Naive thymus-derived CD4-positive, alpha-beta T cell (primary cell): ENCODE data around the gene CNRIP1. TPM values are rescaled to one million over a fixed set of nuclear protein-coding genes. Genes with fewer than 3 reads are reported as not detected.
"Not testable (repeated sequence)": the region's sequence is repeated elsewhere in the genome, so short reads cannot be mapped to it uniquely, and the experiment has no call there.

Experiments used
- ATAC-seq: fragments of 150-1000 bp; cut with Tn5 transposase; 2 replicates; pipeline ENCODE4 v1.10.0; 2021; ENCODE audit warnings: mild to moderate bottlenecking, moderate library complexity
- CTCF ChIA-PET: fragments of 350-600 bp; sonication (Branson Sonifier 250); formaldehyde crosslinking; loops from one replicate; lab custom pipeline; 2021; ENCODE audit warnings: antibody characterized with exemption; lab: Charles Lee
- POLR2A ChIA-PET: fragments of 350-600 bp; sonication (Branson Sonifier 250); formaldehyde crosslinking; loops from one replicate; lab custom pipeline; 2021; ENCODE audit warnings: antibody characterized with exemption, inconsistent platforms; lab: Charles Lee
- DNase-seq, 9 donors: peaks; one replicate each; pipeline versions ENCODE4 v3.0.0 to v3.0.0-alpha.2; 2020 to 2022; ENCODE audit warnings: mixed read lengths in 1 of 9
- H3K27ac ChIP-seq: one replicate; pipeline ENCODE4 v1.7.0; 2013; ENCODE audit warnings: mild to moderate bottlenecking, low read depth, low read length, moderate library complexity
- H3K27me3 ChIP-seq, 2 donors: one replicate each; pipeline ENCODE4 v1.7.0; 2013; ENCODE audit warnings: low read length in 2 of 2, mild to moderate bottlenecking in 2 of 2, moderate library complexity in 2 of 2; ENCODE audit not compliant: control insufficient read depth in 2 of 2, insufficient read depth in 2 of 2
- H3K36me3 ChIP-seq, 3 experiments: 1 replicate in 2 of 3; 2 replicates in 1 of 3; pipeline ENCODE4 v1.7.0; 2013; ENCODE audit warnings: low read length in 3 of 3, mild to moderate bottlenecking in 3 of 3, moderate library complexity in 1 of 3; ENCODE audit not compliant: insufficient read depth in 3 of 3, control insufficient read depth in 2 of 3
- H3K4me1 ChIP-seq, 2 donors: one replicate each; pipeline ENCODE4 v1.7.0; 2013; ENCODE audit warnings: low read length in 2 of 2, mild to moderate bottlenecking in 2 of 2, moderate library complexity in 1 of 2; ENCODE audit not compliant: control insufficient read depth in 2 of 2, insufficient read depth in 2 of 2
- H3K4me3 ChIP-seq: 2 replicates; pipeline ENCODE4 v1.7.0; 2013; ENCODE audit warnings: mild to moderate bottlenecking, low read length
- H3K9me3 ChIP-seq, 3 experiments: 1 replicate in 2 of 3; 2 replicates in 1 of 3; pipeline ENCODE4 v1.7.0; 2013; ENCODE audit warnings: low read length in 3 of 3; ENCODE audit not compliant: control insufficient read depth in 2 of 3
- H3K27ac Mint-ChIP-seq, 9 donors: one replicate each; pipeline ENCODE4 v1.8.0; 2020 to 2022; ENCODE audit warnings: mixed read lengths in 9 of 9, mild to moderate bottlenecking in 8 of 9, moderate library complexity in 5 of 9, inconsistent platforms in 2 of 9
- H3K27me3 Mint-ChIP-seq, 5 donors: one replicate each; pipeline ENCODE4 v1.8.0; 2021 to 2022; ENCODE audit warnings: mixed read lengths in 5 of 5, mild to moderate bottlenecking in 1 of 5
- H3K36me3 Mint-ChIP-seq, 5 donors: one replicate each; pipeline ENCODE4 v1.8.0; 2020 to 2022; ENCODE audit warnings: mixed read lengths in 5 of 5, mild to moderate bottlenecking in 3 of 5, inconsistent platforms in 1 of 5
- H3K4me1 Mint-ChIP-seq, 7 donors: one replicate each; pipeline ENCODE4 v1.8.0; 2020 to 2022; ENCODE audit warnings: mixed read lengths in 7 of 7, mild to moderate bottlenecking in 3 of 7, inconsistent platforms in 1 of 7
- H3K4me3 Mint-ChIP-seq, 10 donors: one replicate each; pipeline ENCODE4 v1.8.0; 2020 to 2022; ENCODE audit warnings: mild to moderate bottlenecking in 10 of 10, mixed read lengths in 10 of 10, moderate library complexity in 6 of 10, inconsistent platforms in 2 of 10
- H3K9me3 Mint-ChIP-seq, 11 donors: one replicate each; pipeline ENCODE4 v1.8.0; 2020 to 2022; ENCODE audit warnings: mixed read lengths in 11 of 11, mild to moderate bottlenecking in 4 of 11, inconsistent platforms in 1 of 11, moderate library complexity in 1 of 11
- intact Hi-C, 2 donors: fragments of 100-400 bp; cut with micrococcal nuclease; formaldehyde crosslinking; loops; one replicate each; pipeline ENCODE4 v1.15.1; 2023
- polyA plus RNA-seq, 2 donors: library from polyadenylated mRNA; unstranded; fragments of 300-500 nt; fragmentation: Illumina TruSeq; gene quantifications; one replicate each; pipeline ENCODE4 v1.2.3, GENCODE V29; 2021
- total RNA-seq, 6 experiments: library from RNA in 5 of 6; stranded (reverse) in 5 of 6; gene quantifications; 1 replicate in 5 of 6; 2 replicates in 1 of 6; pipeline ENCODE4 v1.2.3 and lab custom pipeline; 2021 to 2026

CNRIP1 gene
- total and polyA plus RNA-seq, 7 experiments from 2014 or later, result 0.19 to 0.78 (median 0.38) TPM; not detected in 4

DNA sequence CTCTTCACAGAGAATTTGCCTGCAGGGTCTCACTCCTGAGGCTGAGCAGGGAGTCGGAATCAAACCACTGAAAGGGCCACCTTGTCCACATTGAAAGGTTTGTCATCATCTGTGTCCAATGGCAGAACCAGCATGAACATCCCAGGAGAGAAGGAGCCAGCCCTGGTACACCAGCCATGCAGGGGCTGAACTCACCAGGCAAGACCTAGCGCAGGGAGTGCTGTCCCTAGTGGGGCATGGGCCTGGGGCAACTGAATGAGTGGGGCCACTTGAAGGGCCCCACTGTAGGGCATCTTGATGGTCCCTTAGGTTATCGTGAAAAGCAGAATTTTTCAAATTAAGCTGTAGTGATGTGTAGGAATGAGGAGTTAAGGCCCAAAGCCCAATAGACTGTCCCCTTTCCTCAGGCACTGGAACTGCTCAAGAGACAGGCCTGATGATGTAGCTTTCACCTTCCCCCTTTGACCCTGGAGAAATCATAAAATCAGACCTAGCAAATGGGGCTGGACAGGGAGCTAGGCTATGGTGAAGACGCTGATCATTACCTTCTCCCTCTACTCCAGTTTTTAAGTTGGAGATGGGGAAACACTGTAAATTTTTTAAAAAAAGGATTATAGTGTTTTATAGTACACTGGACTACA lies 37.0 kb upstream of the CNRIP1 start:
- peaks cover 0 to 2% (median under 1%) of the 10 kb centered on the region in 7 donors for H3K4me1 Mint-ChIP-seq
- H3K9me3 ChIP-seq, result no peaks in the 10 kb centered on the region
- H3K27me3 ChIP-seq, result no peaks in the 10 kb centered on the region
- H3K27ac ChIP-seq, result no peak overlapping the region
- ATAC-seq, result no peak
- ChIA-PET POLR2A (no interaction called here), CTCF (interaction anchor here (0.6 kb wide), 1 partner anchor 772 kb away, joined by 4 read pairs; no protein-coding TSS in a partner anchor)
- DNase-seq, result no peak
- no peak overlapping the region for H3K4me3 Mint-ChIP-seq
- no peaks in the 10 kb centered on the region for H3K9me3 Mint-ChIP-seq
- H3K4me3 ChIP-seq, result no peak overlapping the region
- H3K36me3 ChIP-seq, result no peaks in the 10 kb centered on the region
- H3K4me1 ChIP-seq, result no peaks in the 10 kb centered on the region
- H3K27me3 Mint-ChIP-seq, result peaks cover 0 to 16% (median 0%) of the 10 kb centered on the region in 5 donors
- intact Hi-C loops, result no loop called here
- H3K36me3 Mint-ChIP-seq, result no peaks in the 10 kb centered on the region
- no peak overlapping the region for H3K27ac Mint-ChIP-seq

DNA sequence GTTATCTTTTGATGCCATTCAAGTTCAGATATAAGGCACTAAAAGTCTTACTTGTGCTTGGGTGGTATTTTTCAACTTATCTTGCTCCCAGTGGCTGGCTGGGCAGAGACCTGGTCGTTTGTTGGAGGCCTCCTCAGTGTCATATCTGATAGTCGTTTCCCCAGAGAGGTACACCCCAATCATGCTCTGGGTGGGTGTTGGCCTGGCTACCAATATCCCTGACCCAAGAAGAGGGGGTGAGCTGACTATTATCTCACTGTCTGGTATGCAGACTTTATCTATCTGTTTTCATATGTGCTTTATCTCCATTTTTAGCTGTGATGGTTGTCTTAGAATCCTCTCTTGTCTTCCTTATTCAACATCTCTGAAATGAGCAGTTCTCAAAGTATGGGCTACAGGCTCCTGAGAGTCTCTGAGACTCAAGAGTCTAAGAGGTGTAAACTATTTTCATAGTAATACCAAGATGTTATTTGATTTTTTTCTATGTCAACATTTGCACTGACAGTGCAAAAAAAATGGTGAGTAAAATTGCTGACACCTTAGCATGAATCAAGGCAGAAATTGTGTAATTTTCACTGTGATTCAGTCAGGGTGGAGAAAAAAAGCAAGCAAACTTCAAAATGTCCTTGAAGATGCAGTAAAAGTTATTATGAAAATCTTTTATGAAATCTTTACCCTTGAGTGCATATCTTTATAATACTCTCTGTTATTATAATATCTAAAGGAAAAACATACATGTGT lies 33.1 kb upstream of the CNRIP1 start:
- Mint-ChIP-seq H3K36me3 (no peaks in the 10 kb centered on the region), H3K27me3 (peaks cover 0 to 37% (median 11%) of the 10 kb centered on the region in 5 donors), H3K9me3 (peaks cover 0 to 8% (median 0%) of the 10 kb centered on the region in 11 donors), H3K4me1 (no peaks in the 10 kb centered on the region), H3K4me3 (no peak overlapping the region), H3K27ac (no peak overlapping the region)
- ChIA-PET CTCF (no interaction called here), POLR2A (no interaction called here)
- Histone ChIP-seq H3K9me3 (no peaks in the 10 kb centered on the region), H3K4me3 (no peak overlapping the region), H3K27ac (no peak overlapping the region), H3K36me3 (no peaks in the 10 kb centered on the region), H3K4me1 (no peaks in the 10 kb centered on the region), H3K27me3 (no peaks in the 10 kb centered on the region)
- ATAC-seq, result no peak
- intact Hi-C loops, result no loop called here
- DNase-seq, result no peak

DNA sequence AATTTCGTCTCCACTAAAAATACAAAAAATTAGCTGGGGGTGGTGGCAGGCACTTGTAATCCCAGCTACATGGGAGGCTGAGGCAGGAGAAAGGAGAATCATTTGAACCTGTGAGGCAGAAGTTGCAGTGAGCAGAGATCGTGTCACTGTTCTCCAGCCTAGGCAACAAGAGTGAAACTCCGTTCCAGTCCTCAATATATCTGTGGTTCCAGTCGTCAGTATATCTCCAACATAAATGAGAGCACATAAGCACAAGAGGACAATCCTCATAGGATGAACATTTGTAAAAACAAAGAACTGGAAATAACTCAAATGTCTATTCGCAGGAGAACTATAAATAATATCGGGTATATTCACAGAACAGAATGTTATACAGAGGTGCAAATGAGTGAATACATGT lies 32.2 kb upstream of the CNRIP1 start:
- CTCF ChIA-PET, result no interaction called here
- no peaks in the 10 kb centered on the region for H3K4me1 Mint-ChIP-seq
- POLR2A ChIA-PET, result no interaction called here
- intact Hi-C loops, result no loop called here
- H3K27me3 Mint-ChIP-seq, result peaks cover 3 to 46% (median 16%) of the 10 kb centered on the region in 5 donors
- no peaks in the 10 kb centered on the region for H3K36me3 Mint-ChIP-seq
- H3K4me3 Mint-ChIP-seq, result no peak overlapping the region
- DNase-seq (no peak), ATAC-seq (no peak)
- Histone ChIP-seq H3K4me3 (no peak overlapping the region), H3K27ac (no peak overlapping the region), H3K9me3 (no peaks in the 10 kb centered on the region), H3K36me3 (no peaks in the 10 kb centered on the region), H3K27me3 (no peaks in the 10 kb centered on the region), H3K4me1 (no peaks in the 10 kb centered on the region)
- H3K27ac Mint-ChIP-seq, result no peak overlapping the region
- H3K9me3 Mint-ChIP-seq, result peaks cover 0 to 8% (median 0%) of the 10 kb centered on the region in 11 donors

DNA sequence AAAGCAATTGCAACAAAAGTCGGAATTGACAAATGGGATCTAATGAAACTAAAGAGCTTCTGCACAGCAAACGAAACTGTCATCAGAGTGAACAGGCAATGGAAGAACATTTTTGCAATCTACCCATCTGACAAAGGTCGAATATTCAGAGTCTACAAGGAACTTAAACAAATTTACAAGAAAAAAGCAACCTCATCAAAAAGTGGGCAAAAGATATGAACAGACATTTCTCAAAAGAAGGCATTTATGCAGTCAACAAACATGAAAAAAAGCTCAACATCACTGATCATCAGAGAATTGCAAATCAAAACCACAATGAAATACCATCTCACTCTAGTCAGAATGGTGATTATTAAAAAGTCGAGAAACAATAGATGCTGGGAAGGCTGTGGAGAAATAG lies 29.3 kb upstream of the CNRIP1 start:
- ATAC-seq, H3K9me3 Mint-ChIP-seq, H3K27ac Mint-ChIP-seq, H3K4me3 ChIP-seq, H3K9me3 ChIP-seq, H3K36me3 ChIP-seq, CTCF ChIA-PET, H3K4me3 Mint-ChIP-seq, H3K4me1 ChIP-seq, H3K4me1 Mint-ChIP-seq, H3K36me3 Mint-ChIP-seq, H3K27ac ChIP-seq, intact Hi-C loops, POLR2A ChIA-PET, DNase-seq, H3K27me3 ChIP-seq: not testable (repeated sequence)
- peaks cover 18 to 49% (median 37%) of the 10 kb centered on the region in 5 donors for H3K27me3 Mint-ChIP-seq

DNA sequence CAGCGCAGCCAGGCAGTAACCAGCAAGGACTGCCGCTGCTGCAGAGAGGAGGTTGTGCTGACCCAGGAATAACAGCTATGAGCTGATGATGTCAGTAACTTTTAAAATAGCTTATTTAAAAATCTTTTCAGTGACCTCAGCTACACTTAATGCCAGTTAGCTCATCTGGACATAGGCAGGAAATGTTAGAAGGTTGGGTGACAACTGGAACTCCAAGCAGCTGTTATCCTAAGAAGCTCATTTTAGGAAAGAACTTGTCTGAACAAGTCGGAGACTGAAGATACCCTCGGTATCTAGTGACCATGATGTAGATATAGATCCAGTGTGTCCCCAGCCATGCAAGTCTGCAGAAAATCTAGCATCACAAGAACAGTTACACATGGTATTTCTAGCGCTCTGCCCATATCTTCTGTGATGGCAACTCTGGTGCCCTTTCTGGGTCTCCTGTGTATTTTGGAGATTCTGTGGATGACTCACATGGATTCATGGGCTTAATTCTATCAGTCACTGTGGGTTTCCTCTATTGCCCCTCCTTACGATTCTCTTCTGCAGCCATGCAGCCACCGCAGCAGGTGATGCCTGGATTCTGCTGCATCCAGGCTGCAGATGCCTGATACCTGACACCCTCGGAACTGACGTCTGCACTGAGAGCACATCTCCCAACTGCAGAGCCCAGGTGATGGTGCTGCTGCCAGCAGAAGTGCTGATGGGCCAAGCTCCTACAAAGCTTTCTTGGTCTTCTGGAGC lies 25.6 kb upstream of the CNRIP1 start:
- ATAC-seq (no peak), DNase-seq (no peak)
- Mint-ChIP-seq H3K4me1 (peaks cover 0 to 3% (median 0%) of the 10 kb centered on the region in 7 donors), H3K9me3 (peaks cover 0 to 8% (median 0%) of the 10 kb centered on the region in 11 donors), H3K4me3 (no peak overlapping the region), H3K36me3 (no peaks in the 10 kb centered on the region), H3K27ac (no peak overlapping the region), H3K27me3 (peaks cover 30 to 68% (median 63%) of the 10 kb centered on the region in 5 donors)
- H3K36me3 ChIP-seq, result no peaks in the 10 kb centered on the region
- H3K4me1 ChIP-seq, result no peaks in the 10 kb centered on the region
- H3K4me3 ChIP-seq, result no peak overlapping the region
- H3K27ac ChIP-seq, result no peak overlapping the region
- intact Hi-C loops, result no loop called here
- ChIA-PET CTCF (no interaction called here), POLR2A (no interaction called here)
- no peaks in the 10 kb centered on the region for H3K27me3 ChIP-seq
- no peaks in the 10 kb centered on the region for H3K9me3 ChIP-seq

DNA sequence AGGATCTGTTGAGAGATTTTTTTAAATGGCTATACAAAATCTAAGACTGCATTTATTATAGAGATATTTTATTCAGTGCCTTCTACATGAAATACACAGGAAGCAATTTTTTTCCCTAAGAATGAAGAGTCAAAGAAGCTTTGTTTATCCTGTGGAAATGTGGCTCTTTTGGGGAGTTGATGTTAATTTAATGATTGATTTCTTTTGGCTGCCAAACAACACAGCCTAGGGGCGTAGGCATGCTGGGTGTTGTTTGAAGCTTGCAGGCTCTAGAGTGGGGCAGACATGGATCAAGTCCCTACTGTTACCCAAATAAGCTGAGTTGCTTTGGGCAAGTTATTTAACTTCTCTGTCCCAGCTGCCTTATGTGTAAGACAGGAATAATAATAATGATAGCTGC lies 24.3 kb upstream of the CNRIP1 start:
- no peak overlapping the region for H3K4me3 ChIP-seq
- no peak overlapping the region for H3K27ac ChIP-seq
- peaks cover 32 to 76% (median 67%) of the 10 kb centered on the region in 5 donors for H3K27me3 Mint-ChIP-seq
- POLR2A ChIA-PET, result no interaction called here
- H3K9me3 ChIP-seq, result no peaks in the 10 kb centered on the region
- peaks cover 0 to 2% (median 0%) of the 10 kb centered on the region in 11 donors for H3K9me3 Mint-ChIP-seq
- DNase-seq (no peak), ATAC-seq (no peak)
- H3K4me1 Mint-ChIP-seq, result peaks cover 0 to 3% (median 0%) of the 10 kb centered on the region in 7 donors
- H3K27ac Mint-ChIP-seq, result no peak overlapping the region
- intact Hi-C loops, result no loop called here
- H3K36me3 Mint-ChIP-seq, result no peaks in the 10 kb centered on the region
- no peaks in the 10 kb centered on the region for H3K27me3 ChIP-seq
- no peak overlapping the region for H3K4me3 Mint-ChIP-seq
- CTCF ChIA-PET, result no interaction called here
- H3K36me3 ChIP-seq, result no peaks in the 10 kb centered on the region
- H3K4me1 ChIP-seq, result no peaks in the 10 kb centered on the region
